ENCODE measurements around the gene ST8SIA1. TPM values are rescaled to one million over a fixed set of nuclear protein-coding genes. Genes with fewer than 3 reads are reported as not detected.
A peak's percentile ranks its signal among the peaks of the same experiment; 100 is the strongest.

The ST8SIA1 gene
- polyA plus RNA-seq, 1 donor from 2014 or later: 22.5 TPM

GRCh38 chr12:22335794-22336166 is 1.3 kb upstream of the ST8SIA1 start:
- TF ChIP-seq POLR2AphosphoS5 (IDR thresholded peaks at IDR 0.05): no peak
- no peak for TF ChIP-seq TAF1 (IDR thresholded peaks at IDR 0.05; ENCODE audit: low read depth)
- peak; percentile 27 for TF ChIP-seq RAD21 (conservative IDR thresholded peaks at IDR 0.05)
- no peak for TF ChIP-seq REST (IDR thresholded peaks at IDR 0.05; ENCODE audit: borderline replicate concordance)
- TF ChIP-seq, protein P1, sequence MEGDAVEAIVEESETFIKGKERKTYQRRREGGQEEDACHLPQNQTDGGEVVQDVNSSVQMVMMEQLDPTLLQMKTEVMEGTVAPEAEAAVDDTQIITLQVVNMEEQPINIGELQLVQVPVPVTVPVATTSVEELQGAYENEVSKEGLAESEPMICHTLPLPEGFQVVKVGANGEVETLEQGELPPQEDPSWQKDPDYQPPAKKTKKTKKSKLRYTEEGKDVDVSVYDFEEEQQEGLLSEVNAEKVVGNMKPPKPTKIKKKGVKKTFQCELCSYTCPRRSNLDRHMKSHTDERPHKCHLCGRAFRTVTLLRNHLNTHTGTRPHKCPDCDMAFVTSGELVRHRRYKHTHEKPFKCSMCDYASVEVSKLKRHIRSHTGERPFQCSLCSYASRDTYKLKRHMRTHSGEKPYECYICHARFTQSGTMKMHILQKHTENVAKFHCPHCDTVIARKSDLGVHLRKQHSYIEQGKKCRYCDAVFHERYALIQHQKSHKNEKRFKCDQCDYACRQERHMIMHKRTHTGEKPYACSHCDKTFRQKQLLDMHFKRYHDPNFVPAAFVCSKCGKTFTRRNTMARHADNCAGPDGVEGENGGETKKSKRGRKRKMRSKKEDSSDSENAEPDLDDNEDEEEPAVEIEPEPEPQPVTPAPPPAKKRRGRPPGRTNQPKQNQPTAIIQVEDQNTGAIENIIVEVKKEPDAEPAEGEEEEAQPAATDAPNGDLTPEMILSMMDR (IDR thresholded peaks at IDR 0.05; ENCODE audit: poor library complexity, severe bottlenecking): peak; percentile 70
- no peak for TF ChIP-seq MXI1 (conservative IDR thresholded peaks at IDR 0.05; ENCODE audit: poor library complexity, severe bottlenecking)
- TF ChIP-seq EP300 (conservative IDR thresholded peaks at IDR 0.05; ENCODE audit: poor library complexity, severe bottlenecking): no peak
- TF ChIP-seq EZH2 (IDR thresholded peaks at IDR 0.05; ENCODE audit: borderline replicate concordance, insufficient read depth, low read length, poor library complexity, severe bottlenecking): no peak
- TF ChIP-seq SMC3 (conservative IDR thresholded peaks at IDR 0.05; ENCODE audit: poor library complexity): peak; percentile 55
- H3F3A ChIP-seq (ENCODE audit: insufficient read depth, low read length, poor library complexity, severe bottlenecking): no peaks in the 10 kb centered on the region
- H3K4me3 ChIP-seq (ENCODE audit: low read length): peak overlapping the region; percentile 84
- H3K27ac ChIP-seq (ENCODE audit: low read length): peak overlapping the region; percentile 94
- H3K27me3 ChIP-seq (ENCODE audit: insufficient read depth, low read depth, low read length): no peaks in the 10 kb centered on the region
- no peaks in the 10 kb centered on the region for H4K20me1 ChIP-seq (ENCODE audit: insufficient read depth)
- peak overlapping the region; percentile 27 for H3K4me2 ChIP-seq (ENCODE audit: low read length)
- H3K9me2 ChIP-seq (ENCODE audit: insufficient read depth, low read length): no peaks in the 10 kb centered on the region
- peak overlapping the region; percentile 40 for H2AFZ ChIP-seq (ENCODE audit: low read depth, low read length)
- H3K9me3 ChIP-seq (ENCODE audit: low read length): no peaks in the 10 kb centered on the region
- H3K36me3 ChIP-seq (ENCODE audit: insufficient read depth, low read length): no peaks in the 10 kb centered on the region
- peaks cover 32% of the 10 kb centered on the region for H3K79me2 ChIP-seq (replicated peaks; ENCODE audit: insufficient read depth, low read length)
- H3K9ac ChIP-seq (ENCODE audit: low read length): peak overlapping the region; percentile 89

- no peaks in the 10 kb centered on the region for H3K9me2 ChIP-seq (ENCODE audit: insufficient read depth, low read length)
- TF ChIP-seq RAD21 (conservative IDR thresholded peaks at IDR 0.05) (no peak), REST (IDR thresholded peaks at IDR 0.05; ENCODE audit: borderline replicate concordance) (no peak), TAF1 (IDR thresholded peaks at IDR 0.05; ENCODE audit: low read depth) (peak; percentile 38), MXI1 (conservative IDR thresholded peaks at IDR 0.05; ENCODE audit: poor library complexity, severe bottlenecking) (peak; percentile 29), POLR2AphosphoS5 (IDR thresholded peaks at IDR 0.05) (no peak)
- TF ChIP-seq, protein P1 (IDR thresholded peaks at IDR 0.05; ENCODE audit: poor library complexity, severe bottlenecking): no peak
- peak overlapping the region; percentile 89 for H3K9ac ChIP-seq (ENCODE audit: low read length)
Measured at GRCh38 chr12:22333713-22334409, 646 bp downstream of the ST8SIA1 start.

More at GRCh38 chr12:22333713-22334409, 646 bp downstream of the ST8SIA1 start:
- Histone ChIP-seq H3K36me3 (ENCODE audit: insufficient read depth, low read length) (no peaks in the 10 kb centered on the region), H4K20me1 (ENCODE audit: insufficient read depth) (no peaks in the 10 kb centered on the region), H3K79me2 (replicated peaks; ENCODE audit: insufficient read depth, low read length) (peaks cover 40% of the 10 kb centered on the region), H3F3A (ENCODE audit: insufficient read depth, low read length, poor library complexity, severe bottlenecking) (no peaks in the 10 kb centered on the region), H3K9me3 (ENCODE audit: low read length) (no peaks in the 10 kb centered on the region), H2AFZ (ENCODE audit: low read depth, low read length) (peak overlapping the region; percentile 65), H3K4me3 (ENCODE audit: low read length) (peak overlapping the region; percentile 84), H3K4me2 (ENCODE audit: low read length) (peak overlapping the region; percentile 82), H3K27ac (ENCODE audit: low read length) (peak overlapping the region; percentile 94), H3K27me3 (ENCODE audit: insufficient read depth, low read depth, low read length) (no peaks in the 10 kb centered on the region)

All from neural cell (in vitro differentiated cells).